ENCODE data around the gene RHBDD2. TPM values are rescaled to one million over a fixed set of nuclear protein-coding genes. Genes with fewer than 3 reads are reported as not detected.
A peak's percentile ranks its signal among the peaks of the same experiment; 100 is the strongest.

Gene RHBDD2
- total and polyA plus RNA-seq, 12 donors, result 123 to 575 (median 228) TPM

DNA sequence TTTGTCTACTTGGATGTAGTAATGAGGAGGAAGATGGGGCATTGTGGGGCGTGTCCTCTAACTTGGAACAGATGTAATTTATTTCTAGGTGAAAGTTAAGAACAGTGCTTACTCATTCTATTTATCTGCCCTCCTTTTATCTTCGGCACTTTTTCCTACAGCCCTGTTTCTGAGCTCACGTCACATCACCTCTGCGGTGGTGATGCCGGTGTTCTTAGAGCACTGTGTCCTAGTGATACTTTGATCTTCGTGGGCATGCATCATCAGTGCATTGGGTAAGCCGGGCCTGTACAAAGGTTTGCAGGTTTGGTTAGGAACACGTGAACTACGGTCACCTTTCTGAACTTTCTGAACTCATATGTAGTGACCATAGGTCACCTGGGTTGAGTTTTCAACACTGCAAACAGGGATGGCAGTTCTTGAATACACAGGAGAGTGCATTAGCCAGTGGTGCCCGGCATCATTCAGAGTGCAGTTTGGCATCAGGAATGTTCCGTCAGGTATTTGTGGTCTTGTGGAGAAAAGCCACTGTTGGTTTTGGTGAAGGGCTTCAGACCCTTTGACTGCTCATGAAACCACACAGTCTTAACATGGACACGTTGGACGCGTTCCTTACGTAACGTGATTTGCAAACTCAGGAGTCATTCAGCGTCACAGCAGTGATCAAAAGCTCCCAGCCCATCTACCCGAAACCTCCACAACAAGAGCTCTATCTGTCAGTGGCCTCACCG is 41.8 kb downstream of the RHBDD2 start:
- intact Hi-C loops (cut with DNase I), result no loop called here
- DNase-seq, result peak; percentile 58 to 89 (median 83)
- Histone ChIP-seq H3K9me3 (replicated peaks in 1 of 3) (no peaks in the 10 kb centered on the region), H3K27me3 (no peaks in the 10 kb centered on the region), H3K4me1 (replicated peaks in 1 of 2) (peaks cover 37 to 89% of the 10 kb centered on the region in 2 donors), H3K4me3 (no peak overlapping the region), H3K27ac (peak overlapping the region; percentile 71 to 97 (median 94)), H3K36me3 (replicated peaks in 1 of 2) (peaks cover 0 to 6% of the 10 kb centered on the region in 2 donors)
- TF ChIP-seq CTCF (IDR thresholded peaks at IDR 0.05) (no peak), POLR2A (IDR thresholded peaks at IDR 0.05) (no peak)
- 48 to 71% (median 56%) methylated on average over 18 to 19 of the region's 19 CpGs for WGBS, 4 donors

DNA sequence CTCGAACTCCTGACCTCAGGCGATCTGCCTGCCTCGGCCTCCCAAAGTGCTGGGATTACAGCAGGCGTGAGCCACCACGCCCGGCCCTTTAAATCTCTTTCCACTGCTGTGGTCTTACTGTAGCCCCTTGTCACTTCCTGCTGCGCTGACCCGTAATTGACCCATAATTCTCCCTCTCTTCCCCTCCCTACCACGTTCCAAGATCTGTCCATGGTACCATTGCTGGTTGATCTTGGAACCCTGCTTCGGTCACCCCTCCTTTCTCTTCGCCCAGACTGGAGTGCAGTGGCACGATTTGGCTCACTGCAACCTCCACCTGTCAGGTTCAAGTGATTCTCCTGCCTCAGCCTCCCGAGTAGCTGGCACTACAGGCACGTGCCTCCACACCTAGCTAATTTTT is 42.6 kb downstream of the RHBDD2 start:
- peaks cover 0 to 6% of the 10 kb centered on the region in 2 donors for H3K36me3 ChIP-seq (replicated peaks in 1 of 2)
- no peak overlapping the region for H3K4me3 ChIP-seq
- peak in 1 of 7 donors; percentile 24 for DNase-seq
- no peaks in the 10 kb centered on the region for H3K9me3 ChIP-seq (replicated peaks in 1 of 3)
- TF ChIP-seq POLR2A (IDR thresholded peaks at IDR 0.05), result no peak
- TF ChIP-seq CTCF (IDR thresholded peaks at IDR 0.05), result no peak
- 65 to 75% (median 70%) methylated on average over 14 of the region's 14 CpGs for WGBS, 4 donors
- H3K4me1 ChIP-seq (replicated peaks in 1 of 2), result peaks cover 37 to 91% of the 10 kb centered on the region in 2 donors
- intact Hi-C loops (cut with DNase I), result no loop called here
- H3K27ac ChIP-seq, result peak overlapping the region in 4 of 5 donors; percentile 71 to 97 (median 96)
- H3K27me3 ChIP-seq, result no peaks in the 10 kb centered on the region

DNA sequence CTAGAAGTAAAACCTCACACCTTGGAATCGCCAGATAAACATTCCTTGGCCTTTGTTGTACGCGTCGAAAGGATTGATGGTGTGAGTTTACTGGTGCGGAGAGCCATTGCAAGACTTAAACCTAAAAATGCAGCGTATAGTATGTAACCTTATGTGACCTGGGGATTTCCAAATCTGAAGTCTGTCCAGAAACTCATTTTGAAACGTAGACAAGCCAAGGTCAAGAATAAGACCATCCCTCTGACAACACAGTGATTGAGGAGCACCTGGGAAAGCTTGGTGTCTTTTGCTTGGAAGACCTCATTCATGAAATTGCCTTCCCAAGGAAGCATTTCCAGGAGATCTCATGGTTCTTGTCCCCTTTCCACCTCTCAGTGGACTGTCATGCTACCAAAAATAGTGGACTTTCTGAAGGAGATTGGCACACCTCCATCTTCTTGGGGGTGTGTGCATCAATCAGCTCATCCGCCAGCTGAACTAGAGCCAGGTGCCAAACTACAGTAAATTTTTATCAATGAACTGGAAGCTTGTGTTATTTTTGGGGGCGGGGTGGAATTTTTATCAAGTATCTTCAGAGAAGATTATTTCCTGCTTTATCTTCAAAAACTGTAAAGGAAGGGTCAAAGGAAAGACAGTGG is 44.3 kb downstream of the RHBDD2 start:
- WGBS, 4 donors, result 60 to 75% (median 71%) methylated on average over 9 of the region's 9 CpGs
- no peak for TF ChIP-seq POLR2A (IDR thresholded peaks at IDR 0.05)
- TF ChIP-seq CTCF (IDR thresholded peaks at IDR 0.05), result no peak
- Histone ChIP-seq H3K9me3 (replicated peaks in 1 of 3) (no peaks in the 10 kb centered on the region), H3K27me3 (no peaks in the 10 kb centered on the region), H3K4me1 (replicated peaks in 1 of 2) (peaks cover 25 to 80% of the 10 kb centered on the region in 2 donors), H3K4me3 (no peak overlapping the region), H3K36me3 (replicated peaks in 1 of 2) (peaks cover 0 to 6% of the 10 kb centered on the region in 2 donors), H3K27ac (peak overlapping the region in 4 of 5 donors; percentile 22 to 97 (median 28))
- intact Hi-C loops (cut with DNase I), result no loop called here
- DNase-seq, result peak in 1 of 7 donors; percentile 57

DNA sequence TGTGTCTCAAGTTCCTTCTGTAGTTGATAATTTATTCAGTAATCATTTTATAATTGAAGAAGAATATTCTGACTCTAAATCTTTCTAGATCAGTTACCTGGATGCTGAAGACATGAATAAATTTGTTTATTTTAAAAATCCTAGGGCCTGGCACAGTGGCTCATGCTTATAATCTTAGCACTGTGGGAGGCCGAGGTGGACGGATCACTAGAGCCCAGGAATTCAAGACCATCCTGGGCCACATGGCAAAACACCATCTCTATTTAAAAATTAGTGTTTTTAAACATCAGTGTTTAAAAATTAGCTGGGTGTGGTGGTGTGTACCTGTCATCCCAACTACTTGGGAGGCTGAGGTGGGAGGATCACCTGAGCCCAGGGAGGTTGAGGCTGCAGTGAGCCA is 45.4 kb downstream of the RHBDD2 start:
- WGBS, 4 donors, result 93 to 98% (median 96%) methylated on average over 2 of the region's 2 CpGs
- peaks cover 0 to 6% of the 10 kb centered on the region in 2 donors for H3K36me3 ChIP-seq (replicated peaks in 1 of 2)
- H3K4me3 ChIP-seq, result no peak overlapping the region
- peak overlapping the region in 2 of 5 donors; percentile 22 to 97 for H3K27ac ChIP-seq
- intact Hi-C loops (cut with DNase I), result no loop called here
- DNase-seq, result no peak
- no peak for TF ChIP-seq POLR2A (IDR thresholded peaks at IDR 0.05)
- no peak for TF ChIP-seq CTCF (IDR thresholded peaks at IDR 0.05)
- H3K27me3 ChIP-seq, result no peaks in the 10 kb centered on the region
- H3K4me1 ChIP-seq (replicated peaks in 1 of 2), result peaks cover 25 to 70% of the 10 kb centered on the region in 2 donors
- H3K9me3 ChIP-seq (replicated peaks in 1 of 3), result no peaks in the 10 kb centered on the region
